HG03469 (cell line): Measurements from ENCODE around the gene ZNF888.
"Not testable (repeated sequence)": the region's sequence is repeated elsewhere in the genome, so short reads cannot be mapped to it uniquely, and the experiment has no call there.

Source experiments
- ATAC-seq: cut with Tn5 transposase; IDR thresholded peaks from one replicate; pipeline ENCODE4 v1.9.1; 2021; ENCODE audit warnings: mild to moderate bottlenecking, moderate library complexity, moderate number of reproducible peaks; ENCODE audit not compliant: unreplicated experiment

Gene ZNF888

DNA sequence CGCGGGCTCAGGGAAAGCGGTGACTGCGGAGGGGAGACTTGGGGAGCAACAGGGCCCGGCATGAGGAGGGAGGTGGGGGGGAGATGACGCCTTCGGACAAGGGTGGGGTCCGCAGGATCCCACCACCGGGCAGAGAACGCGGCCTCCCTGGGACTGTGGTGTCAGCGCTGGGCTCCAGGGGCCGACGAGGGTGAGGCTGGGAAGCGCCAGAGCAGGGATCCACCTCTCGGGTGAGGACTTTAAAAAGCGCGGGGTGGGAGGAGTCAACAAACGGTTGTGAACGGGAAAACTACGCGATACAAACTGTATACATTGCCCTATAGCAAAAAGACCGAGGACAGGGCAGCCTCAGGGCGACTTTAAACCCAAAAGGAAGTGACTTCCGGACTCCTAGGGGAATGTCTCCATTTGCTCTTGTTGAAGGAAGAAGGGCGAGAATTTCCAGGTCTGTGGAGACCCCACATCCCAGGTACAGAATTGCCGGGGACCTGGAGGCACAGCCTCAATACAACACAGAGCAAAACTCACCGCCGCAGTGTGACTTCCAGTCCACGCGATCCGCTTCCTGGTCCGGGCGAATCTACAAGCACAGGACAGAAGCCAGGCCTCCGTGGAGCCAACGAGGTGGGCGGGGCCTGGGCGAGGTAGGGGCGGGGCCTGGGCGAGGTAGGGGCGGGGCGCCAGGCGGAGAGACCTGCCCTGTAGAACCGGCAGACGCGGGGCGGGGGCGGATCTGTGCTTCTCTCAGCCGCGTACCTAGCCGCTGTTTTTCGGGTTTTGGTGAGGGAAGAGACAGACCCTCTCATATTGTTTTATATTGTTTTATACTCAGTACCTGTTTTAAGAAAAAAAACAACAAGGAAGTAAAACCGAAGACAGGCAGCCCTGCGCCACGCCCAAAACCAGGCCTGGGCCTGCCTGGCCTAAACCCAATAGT lies at the start of gene ZNF888:
TSS of gene ZNF888 (minus strand) at position 588 of the 937 bp plus-strand sequence. CDS start 5,555 bp downstream, outside the sequence.
- ATAC-seq = no peak

DNA sequence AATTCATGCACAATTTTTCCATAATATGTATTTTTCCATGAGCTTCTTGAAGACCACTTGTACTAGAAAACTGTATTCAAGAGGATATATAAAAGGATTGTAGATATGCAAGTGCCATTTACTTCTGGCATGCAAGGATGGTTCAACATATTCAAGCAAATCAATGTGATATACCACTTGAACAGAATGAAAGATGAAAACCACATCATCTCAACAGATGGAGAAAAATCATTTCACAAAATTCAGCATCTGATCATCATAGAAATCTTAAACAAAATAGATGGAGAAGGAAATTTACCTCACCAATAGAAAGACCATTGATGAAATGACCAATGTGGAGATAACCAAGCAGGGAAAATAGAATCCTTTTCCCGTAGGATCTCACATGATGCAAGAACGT lies 44.5 kb upstream of the ZNF888 start:
- ATAC-seq = no peak

DNA sequence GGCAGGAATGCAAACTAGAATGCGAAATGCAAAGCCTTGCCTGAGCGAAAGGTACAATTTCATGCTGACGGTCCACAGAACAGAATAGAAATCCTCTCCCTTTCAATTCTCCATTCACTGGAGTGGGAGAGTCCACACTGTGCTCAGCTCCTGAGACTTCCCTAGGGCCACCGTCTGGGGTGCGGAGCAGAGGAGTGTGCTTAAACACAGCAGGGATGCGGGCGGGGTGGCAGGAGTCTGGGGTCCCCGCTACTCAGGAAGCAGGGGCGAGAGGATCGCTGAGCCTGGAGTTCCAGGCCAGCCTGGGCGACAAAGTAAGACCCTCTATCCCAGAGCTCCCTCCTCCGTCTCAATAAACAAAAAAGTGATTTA lies 40.0 kb upstream of the ZNF888 start:
- no peak for ATAC-seq

DNA sequence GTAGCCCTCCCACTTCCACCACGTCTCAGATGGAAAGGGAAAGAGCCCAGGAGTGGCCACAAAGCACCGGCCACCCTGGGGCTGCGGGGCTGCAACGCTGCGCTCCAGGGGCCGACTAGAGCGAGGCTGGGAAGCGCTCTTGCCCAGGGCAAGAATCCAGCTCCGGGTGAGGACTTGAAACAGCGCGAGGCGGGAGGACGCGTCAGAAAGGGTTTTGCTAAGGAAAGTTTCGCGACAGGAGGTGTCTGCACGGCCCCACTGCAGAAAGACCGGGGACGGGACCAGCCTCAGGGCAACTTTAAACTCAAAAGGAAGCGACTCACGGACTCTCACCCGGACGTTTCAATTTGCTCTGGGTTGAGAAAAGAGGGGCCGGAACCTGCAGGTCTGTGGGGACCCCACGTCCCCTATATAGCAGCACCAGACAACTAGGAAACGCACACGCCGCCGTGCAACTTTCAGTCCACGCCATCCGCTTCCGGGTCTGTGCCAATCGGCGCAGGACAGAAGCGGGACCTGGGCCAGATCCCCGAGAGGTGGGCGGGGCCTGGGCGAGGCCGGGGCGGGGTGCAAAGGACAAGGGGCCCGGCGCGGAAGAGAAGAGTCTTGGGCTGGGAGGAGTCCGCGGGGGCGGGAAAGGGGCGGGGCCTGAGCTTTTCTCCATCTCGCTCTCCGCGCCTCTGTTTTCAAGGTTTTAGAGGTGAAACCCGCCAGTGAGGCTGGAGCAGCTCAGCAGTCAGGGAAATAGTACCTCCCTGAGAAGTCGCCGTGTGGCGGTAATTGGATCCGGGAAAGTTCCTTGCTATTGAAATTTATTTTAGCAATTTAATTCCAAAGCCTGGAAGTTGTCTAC lies 39.4 kb upstream of the ZNF888 start, which contains the start of gene ZNF816:
TSS of gene ZNF816 (minus strand) at position 488 of the 853 bp plus-strand sequence. CDS start 6,792 bp downstream, outside the sequence.
- ATAC-seq = peak; percentile 85

DNA sequence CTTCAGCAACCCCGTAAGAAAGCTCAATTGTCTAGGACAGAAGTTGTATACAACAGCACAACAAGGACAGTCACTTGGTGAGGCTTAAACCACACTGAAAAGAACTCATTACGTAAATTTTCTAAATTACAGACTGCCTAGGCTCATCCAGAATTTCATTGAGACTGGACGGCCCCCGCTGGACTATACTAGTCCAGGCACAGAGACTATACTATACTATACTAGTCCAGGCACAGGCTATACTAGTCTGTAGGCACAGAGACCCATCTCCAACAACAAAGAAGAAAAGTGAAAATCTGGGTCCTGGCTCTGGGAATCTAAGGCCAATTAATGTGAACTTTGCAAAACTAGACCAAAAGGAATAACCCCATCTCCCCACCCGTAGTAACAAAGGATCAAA lies 38.8 kb upstream of the ZNF888 start:
- ATAC-seq = no peak

DNA sequence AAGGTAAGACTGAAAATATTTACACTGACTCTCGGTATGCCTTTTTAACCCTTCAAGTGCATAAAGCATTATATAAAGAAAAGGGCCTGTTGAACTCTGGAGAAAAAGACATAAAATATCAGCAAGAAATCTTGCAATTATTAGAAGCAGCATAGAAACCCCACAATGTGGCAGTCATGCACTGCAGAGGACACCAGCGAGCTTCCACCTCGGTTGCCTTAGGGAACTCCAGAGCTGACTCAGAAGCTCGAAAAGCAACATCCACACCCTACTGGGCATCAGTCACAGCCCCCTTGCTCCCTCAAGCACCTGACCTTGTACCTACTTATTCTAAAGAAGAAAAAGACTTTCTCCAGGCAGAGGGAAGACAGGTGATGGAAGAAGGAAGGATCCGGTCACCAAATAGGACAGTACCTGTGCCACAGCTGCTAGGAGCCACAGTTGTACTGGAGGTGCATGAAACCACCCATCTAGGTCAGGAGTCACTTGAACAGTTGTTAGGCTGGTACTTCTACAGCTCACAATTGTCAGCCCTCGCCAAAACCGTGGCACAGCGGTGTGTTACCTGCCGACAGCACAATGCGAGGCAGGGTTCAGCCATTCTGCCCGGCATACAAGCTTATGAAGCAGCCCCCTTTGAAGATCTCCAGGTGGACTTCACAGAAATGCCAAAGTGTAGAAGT lies 36.5 kb upstream of the ZNF888 start:
- ATAC-seq = no peak

DNA sequence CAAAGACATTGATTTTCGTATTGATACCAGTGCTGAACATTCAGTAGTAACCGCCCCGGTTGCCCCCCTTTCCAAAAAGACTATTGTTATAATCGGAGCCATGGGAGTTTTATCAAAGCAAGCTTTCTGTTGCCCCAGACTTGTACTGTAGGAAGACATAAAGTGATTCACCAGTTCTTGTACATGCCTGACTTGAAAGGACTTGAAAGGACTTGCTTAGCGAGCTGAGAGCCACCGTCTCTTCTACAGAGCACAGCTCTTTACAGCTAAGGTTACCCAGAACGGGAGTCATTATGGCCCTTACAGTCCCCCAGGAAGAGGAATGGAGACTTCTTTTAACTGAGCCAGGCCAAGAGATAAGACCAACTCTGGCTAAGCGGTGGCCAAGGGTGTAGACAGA lies 34.4 kb upstream of the ZNF888 start:
- ATAC-seq = no peak

DNA sequence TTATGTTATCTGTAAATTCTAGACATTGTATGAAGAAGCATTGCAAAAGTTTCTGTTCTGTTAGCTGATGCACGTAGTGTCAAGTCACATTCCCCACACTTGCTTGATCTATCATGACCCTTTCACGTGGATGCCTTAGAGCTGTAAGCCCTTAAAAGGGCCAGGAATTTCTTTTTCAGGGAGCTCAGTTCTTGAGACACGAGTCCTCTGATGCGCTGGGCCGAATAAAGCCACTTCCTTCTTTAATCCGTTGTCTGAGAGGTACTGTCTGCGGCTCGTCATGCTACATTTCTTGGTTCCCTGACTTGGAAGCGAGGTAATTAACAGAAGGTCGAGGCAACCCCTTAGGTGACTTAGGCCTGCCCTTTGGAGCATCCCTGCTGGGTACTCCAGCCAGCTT lies 33.7 kb upstream of the ZNF888 start:
- no peak for ATAC-seq

DNA sequence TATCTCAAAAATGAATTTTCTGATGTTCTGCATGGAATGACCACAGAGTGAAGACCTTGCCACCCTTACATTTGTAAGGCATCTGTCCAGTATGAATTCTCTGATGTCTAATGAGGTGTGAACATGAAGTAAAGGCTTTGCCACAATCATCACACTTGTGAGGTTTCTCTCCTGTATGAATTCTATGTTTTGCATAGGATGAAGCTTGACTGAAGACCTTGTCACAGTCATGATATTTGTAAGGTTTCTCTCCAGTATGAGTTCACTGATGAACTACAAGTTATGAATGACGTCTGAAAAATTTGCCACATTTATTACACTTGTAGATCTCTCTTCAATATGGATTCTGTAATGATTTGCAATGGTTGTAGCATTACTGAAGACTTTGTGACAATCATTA lies 26.2 kb upstream of the ZNF888 start:
- ATAC-seq = no peak

DNA sequence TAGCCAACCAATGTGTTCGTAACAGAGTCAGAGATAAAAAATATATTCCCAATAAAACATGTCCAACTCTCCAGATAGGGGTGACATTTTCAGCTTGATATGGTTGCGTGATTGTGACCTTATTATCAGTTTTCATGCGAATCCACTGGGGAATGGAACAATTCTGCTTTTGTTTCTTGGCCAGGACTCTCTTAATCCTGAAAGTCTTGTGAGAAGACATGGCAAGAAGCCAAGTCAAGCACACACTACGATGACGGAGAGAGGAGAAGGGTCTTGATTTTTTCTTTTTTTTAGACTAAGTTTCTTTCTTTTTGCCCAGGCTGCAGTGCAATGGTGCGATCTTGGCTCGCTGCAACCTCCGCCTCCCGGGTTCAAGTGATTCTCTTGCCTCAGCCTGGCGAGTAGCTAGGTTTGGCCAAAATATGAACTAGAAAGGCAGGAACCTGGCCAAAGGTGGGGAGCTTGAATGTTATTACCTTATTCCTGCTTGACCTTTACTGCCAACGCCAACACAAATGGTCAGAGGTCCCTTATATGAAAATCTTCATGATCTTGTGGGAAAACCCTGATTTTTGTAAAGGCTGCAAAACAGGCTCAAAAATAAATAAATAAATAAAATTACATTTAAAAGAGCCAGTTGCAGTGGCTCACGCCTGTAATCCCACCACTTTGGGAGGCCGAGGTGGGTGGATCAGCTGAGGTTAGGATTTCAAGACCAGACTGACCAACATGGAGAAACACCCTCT lies 25.0 kb upstream of the ZNF888 start:
- ATAC-seq = no peak

DNA sequence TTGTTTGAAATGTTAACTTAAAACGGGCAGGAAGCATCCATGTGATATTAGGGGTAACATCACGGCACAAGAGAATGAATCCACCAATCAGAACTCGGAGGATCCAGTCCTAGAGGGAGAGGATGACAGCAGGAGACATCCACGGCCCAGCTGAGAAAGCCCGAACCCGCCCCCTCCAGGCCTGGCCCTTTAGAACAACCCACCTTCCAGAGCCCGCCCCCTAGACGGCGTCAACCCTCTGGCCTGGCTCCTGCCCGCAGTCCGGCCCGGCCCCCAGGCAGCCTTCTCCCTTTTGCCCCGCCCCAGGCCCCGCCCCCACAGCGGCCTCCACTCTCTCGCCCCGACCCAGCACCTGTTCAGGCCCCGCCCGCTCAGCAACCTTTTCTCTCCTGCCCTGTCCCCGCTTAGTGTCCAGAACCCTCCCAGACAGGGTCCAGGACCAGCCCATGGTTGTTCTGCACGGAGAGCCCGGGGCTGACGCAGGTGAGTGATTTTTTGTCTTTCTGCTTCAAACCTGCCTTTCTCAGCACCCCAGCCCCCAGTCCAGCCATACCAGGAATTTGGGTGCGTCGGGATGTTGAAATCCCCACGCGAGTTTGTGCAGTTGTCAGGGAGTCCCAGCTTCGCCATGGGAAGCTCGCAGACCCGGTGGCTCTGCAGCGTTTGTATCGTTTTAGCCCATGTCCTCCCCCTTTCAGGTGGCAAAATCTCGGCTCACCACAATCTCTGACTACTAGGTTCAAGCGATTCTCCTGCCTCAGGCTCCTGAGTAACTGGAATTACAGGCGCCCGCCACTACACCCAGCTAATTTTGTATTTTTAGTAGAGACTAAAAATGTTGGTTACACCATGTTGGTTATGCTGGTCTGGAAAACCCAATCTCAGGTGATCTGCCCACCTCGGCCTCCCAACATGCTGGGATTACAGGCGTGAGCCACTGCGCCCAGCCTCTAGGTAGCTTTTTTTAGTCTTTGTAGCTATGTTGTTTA lies 23.4 kb upstream of the ZNF888 start:
- ATAC-seq = no peak

DNA sequence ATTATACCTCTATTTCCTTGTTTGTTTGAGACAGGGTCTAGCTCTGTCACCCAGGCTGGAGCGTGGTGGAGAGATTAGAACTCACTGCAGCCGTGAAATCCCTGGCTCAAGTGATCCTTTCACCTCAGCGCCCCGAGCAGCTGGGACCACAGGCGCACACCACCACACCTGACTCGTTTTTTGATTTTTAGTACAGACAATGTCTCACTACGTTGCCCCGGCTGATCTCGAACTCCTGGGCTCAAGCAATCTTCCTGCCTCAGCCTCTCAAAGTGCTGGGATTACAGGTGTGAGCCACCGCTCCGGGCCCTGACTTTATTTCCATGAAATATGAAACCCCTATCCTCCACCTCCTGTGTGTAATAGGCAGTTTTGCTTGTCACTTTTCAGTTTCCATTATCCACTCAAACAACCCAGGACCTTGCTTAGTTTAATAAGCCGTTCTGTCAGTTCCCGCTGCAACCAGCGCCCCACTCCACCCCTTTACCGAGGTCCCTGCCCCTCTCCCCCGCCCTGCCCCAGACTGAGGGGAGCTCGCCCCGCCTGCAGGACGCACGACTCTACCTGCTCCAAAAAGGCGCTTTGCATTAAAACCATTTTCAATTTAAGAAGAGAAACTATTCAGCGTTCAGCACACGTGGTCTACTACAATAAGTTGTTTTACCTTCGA lies 22.6 kb upstream of the ZNF888 start:
- no peak for ATAC-seq

DNA sequence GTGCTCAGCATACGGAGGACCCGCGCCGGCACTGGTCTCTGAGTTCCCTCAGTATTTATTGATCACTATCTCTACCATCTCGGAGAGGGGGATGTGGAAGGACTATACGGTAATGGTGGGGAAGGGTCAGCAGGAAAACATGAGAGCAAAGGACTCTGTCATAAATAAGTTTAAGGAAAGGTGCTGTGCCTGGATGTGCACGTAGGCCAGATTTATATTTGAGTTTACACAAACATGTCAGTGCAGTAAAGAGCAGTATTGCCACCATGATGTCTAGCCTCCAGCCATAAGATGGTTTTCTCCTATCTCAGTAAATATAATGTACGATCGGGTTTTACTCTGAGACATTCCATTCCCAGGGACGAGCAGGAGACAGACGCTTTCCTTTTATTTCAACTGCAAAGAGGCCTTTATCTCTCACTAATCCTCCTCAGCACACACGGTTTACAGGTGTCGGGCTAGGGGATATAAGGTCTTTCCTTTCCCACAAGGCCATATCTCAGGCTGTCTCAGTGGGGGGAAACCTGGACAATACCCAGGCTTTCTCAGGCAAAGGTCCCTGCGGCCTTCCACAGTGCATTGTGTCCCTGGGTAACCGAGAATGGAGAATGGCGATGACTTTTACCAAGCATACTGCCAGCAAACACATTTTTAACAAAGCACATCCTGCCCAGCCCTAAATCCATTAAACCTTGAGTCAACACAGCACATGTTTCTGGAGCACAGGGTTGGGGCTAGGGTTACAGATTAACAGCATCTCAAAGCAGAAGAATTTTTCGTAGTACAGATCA lies 21.7 kb upstream of the ZNF888 start:
- ATAC-seq = not testable (repeated sequence)

DNA sequence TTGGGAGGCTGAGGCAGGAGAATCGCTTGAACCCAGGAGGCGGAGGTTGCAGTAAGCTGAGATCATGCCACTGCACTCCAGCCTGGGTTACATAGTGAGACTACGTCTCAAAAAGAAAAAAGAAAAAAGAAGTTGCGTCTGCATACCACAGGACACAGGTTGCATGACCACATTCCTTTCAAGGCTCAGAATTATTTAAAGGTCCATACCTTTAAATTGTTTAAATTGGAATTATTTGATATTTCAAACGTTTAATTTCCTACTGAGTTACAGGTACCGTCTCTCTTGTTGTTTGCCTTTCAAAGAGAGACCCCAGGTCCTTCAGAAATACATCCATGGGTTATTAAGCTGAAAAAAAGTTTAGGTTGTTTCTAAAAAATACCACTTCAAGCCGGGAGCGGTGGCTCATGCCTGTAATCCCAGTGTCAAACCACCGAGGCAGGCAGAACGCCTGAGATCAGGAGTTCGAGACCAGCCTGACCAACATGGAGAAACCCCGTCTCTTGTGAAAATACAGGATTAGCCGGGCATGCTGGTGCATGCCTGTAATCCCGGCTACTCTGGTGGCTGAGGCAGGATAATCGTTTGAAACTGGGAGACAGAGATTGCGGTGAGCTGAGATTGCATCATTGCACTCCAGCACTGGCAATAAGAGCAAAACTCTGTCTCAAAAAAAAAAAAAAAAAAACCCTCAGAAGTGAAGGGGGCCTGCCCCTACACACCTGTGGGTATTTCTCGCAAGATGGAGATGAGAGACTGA lies 20.8 kb upstream of the ZNF888 start:
- ATAC-seq = no peak

DNA sequence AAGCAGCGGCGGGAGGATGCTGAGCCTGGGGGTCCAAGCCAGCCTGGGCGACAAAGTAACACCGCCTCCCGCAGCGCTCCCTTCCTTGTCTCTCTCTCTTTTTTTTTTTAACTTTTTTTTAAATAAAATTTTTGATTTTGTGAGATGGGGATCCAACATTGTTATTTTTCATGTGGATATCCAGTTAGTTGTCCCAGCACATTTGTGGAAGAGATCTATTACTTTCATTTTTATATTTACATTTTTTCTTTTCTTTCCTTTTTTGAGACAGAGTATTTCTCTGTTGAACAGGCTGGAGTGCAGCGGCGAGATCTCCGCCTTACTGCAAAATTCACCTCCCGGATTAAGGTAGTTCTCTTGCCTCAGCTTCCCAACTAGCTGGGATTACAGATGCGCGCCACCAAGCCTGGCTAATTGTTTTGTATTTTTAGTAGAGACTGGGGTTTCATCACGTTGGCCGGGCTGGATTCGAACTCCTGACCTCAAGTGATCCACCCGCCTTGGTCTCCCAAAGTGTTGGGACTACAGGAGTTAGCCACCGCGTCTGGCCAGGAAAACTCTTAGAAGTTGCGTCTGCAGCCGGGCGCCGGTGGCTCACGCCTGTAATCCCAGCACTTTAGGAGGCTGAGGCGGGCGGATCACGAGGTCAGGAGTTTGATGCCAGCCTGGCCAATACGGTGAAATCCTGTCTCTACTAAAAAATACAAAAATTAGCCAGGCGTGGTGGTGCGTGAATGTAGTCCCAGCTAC lies 20.1 kb upstream of the ZNF888 start:
- ATAC-seq = no peak

DNA sequence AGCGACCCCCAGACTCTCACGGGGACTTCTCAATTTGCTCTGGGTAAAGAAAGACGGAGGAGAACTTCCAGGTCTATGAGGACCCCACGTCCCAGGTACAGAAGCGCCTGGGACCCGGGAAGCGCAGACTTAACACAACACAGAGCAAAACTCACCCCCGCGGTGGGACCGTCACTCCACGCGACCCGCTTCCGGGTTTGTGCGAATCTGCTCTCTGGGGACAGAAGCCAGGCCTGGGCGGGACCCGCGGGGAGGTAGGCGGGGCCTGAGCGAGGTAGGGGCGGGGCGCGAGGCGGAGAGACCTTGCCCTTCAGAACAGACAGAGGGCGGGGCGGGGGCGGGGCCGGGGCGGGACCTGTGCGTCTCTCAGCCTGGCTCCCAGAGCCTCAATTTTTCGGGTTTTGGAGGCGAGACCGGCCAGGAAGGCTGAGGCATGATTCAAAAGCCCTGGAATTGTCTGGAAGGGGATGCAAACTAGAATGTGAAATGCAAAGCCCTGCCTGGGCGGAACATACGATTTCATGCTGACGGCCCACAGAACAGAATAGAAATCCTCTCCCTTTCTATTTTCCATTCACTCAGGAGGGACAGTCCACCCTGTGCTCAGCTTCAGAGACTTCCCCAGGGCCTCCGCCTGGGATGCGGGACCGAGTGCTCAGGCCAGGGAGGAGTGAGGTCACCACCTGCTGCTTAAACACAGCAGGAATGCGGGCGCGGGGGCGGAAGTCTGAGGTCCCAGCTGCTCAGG lies 19.3 kb upstream of the ZNF888 start:
- ATAC-seq = peak; percentile 80
